B cell (primary cell): ENCODE results near the gene TRPM8. TPM values are rescaled to one million over a fixed set of nuclear protein-coding genes. Genes with fewer than 3 reads are reported as not detected.

ENCODE experiments used
- ATAC-seq: fragments of 200-7000 bp; cut with Tn5 transposase; one replicate; pipeline ENCODE4 v1.10.0; 2021; ENCODE audit warnings: low read depth, mild to moderate bottlenecking, moderate number of reproducible peaks, moderate library complexity
- CTCF ChIA-PET: fragments of 350-600 bp; sonication (Branson Sonifier 250); formaldehyde crosslinking; loops from one replicate; lab custom pipeline; 2021; ENCODE audit warnings: antibody characterized with exemption, inconsistent platforms; lab: Charles Lee
- POLR2A ChIA-PET: fragments of 350-600 bp; sonication (Branson Sonifier 250); formaldehyde crosslinking; loops from one replicate; lab custom pipeline; 2021; ENCODE audit warnings: antibody characterized with exemption; lab: Charles Lee
- DNase-seq: peaks from one replicate; pipeline ENCODE4 v3.0.0; 2013
- H2AFZ ChIP-seq: 2 replicates; pipeline ENCODE4 v1.6.1; 2012; ENCODE audit warnings: mild to moderate bottlenecking, low read depth, low read length; ENCODE audit not compliant: insufficient read depth, poor library complexity, severe bottlenecking
- H3K27ac ChIP-seq, 2 donors: 1 replicate in 1 of 2; 2 replicates in 1 of 2; pipeline ENCODE4 v1.5.1; 2012 to 2013; ENCODE audit warnings: low read length in 2 of 2, mild to moderate bottlenecking in 2 of 2, moderate library complexity in 1 of 2
- H3K27me3 ChIP-seq, 4 experiments: fragments of 200-600 bp in 1 of 4; sonication (generic) in 1 of 4; replicated peaks in 1 of 4; 1 replicate in 2 of 4; 2 replicates in 2 of 4; pipeline versions ENCODE4 v1.6.1 to v1.7.0; 2013 to 2016; ENCODE audit warnings: low read length in 3 of 4, mild to moderate bottlenecking in 2 of 4, mixed read lengths in 1 of 4, moderate library complexity in 1 of 4; ENCODE audit not compliant: insufficient read depth in 4 of 4, control insufficient read depth in 3 of 4; ENCODE audit errors: control extremely low read depth in 1 of 4
- H3K36me3 ChIP-seq, 2 experiments: replicated peaks in 1 of 2; 1 replicate in 1 of 2; 2 replicates in 1 of 2; pipeline versions ENCODE4 v1.6.1 to v1.7.1; 2013; ENCODE audit warnings: low read length in 1 of 2; ENCODE audit not compliant: insufficient read depth in 2 of 2, control insufficient read depth in 1 of 2; ENCODE audit errors: control extremely low read depth in 1 of 2, extremely low read depth in 1 of 2
- H3K4me1 ChIP-seq, 2 donors: fragments of 200-600 bp in 1 of 2; sonication (generic) in 1 of 2; 1 replicate in 1 of 2; 2 replicates in 1 of 2; pipeline versions ENCODE4 v1.5.1 to v1.6.1; 2013 to 2017; ENCODE audit warnings: low read length in 2 of 2; ENCODE audit not compliant: control insufficient read depth in 2 of 2, insufficient read depth in 2 of 2
- H3K4me2 ChIP-seq: replicated peaks from 2 replicates; pipeline ENCODE3; 2012; ENCODE audit warnings: mild to moderate bottlenecking, low read depth, low read length; ENCODE audit not compliant: poor library complexity, severe bottlenecking
- H3K4me3 ChIP-seq, 5 experiments: fragments of 200-600 bp in 1 of 5; sonication (generic) in 1 of 5; 1 replicate in 3 of 5; 2 replicates in 2 of 5; pipeline versions ENCODE4 v1.5.1 to v1.7.0; 2011 to 2016; ENCODE audit warnings: low read length in 4 of 5, mild to moderate bottlenecking in 4 of 5, low read depth in 2 of 5, control low read depth in 1 of 5, moderate library complexity in 1 of 5; ENCODE audit not compliant: insufficient read depth in 1 of 5; ENCODE audit errors: control extremely low read depth in 1 of 5, extremely low read depth in 1 of 5
- H3K79me2 ChIP-seq: fragments of 200-600 bp; sonication (generic); one replicate; pipeline ENCODE4 v1.6.0; 2016; ENCODE audit warnings: low read length; ENCODE audit not compliant: control insufficient read depth, insufficient read depth
- H3K9ac ChIP-seq: fragments of 200-600 bp; sonication (generic); 2 replicates; pipeline ENCODE4 v1.6.1; 2017; ENCODE audit warnings: mild to moderate bottlenecking, low read length, moderate library complexity
- H3K9me3 ChIP-seq, 3 donors: one replicate each; pipeline versions ENCODE4 v1.6.1 to v1.7.1; 2013; ENCODE audit warnings: low read length in 2 of 3; ENCODE audit not compliant: control insufficient read depth in 2 of 3, insufficient read depth in 1 of 3; ENCODE audit errors: control extremely low read depth in 1 of 3
- H4K20me1 ChIP-seq: 2 replicates; pipeline ENCODE4 v1.6.0; 2012; ENCODE audit warnings: mild to moderate bottlenecking, low read length; ENCODE audit not compliant: insufficient read depth, control insufficient read depth, poor library complexity, severe bottlenecking
- H3K27ac Mint-ChIP-seq: one replicate; pipeline ENCODE4 v1.8.0; 2021; ENCODE audit warnings: mixed read lengths
- H3K27me3 Mint-ChIP-seq: one replicate; pipeline ENCODE4 v1.8.0; 2021; ENCODE audit warnings: mixed read lengths
- H3K4me1 Mint-ChIP-seq: one replicate; pipeline ENCODE4 v1.8.0; 2021; ENCODE audit warnings: mixed read lengths
- H3K4me3 Mint-ChIP-seq: one replicate; pipeline ENCODE4 v1.8.0; 2021; ENCODE audit warnings: mixed read lengths
- H3K9me3 Mint-ChIP-seq: one replicate; pipeline ENCODE4 v1.8.0; 2022; ENCODE audit warnings: mixed read lengths; ENCODE audit not compliant: insufficient read depth
- CTCF ChIP-seq: fragments of 200-600 bp; IDR thresholded peaks from one replicate; pipeline ENCODE4 v1.8.0; 2022; ENCODE audit warnings: antibody characterized with exemption, mild to moderate bottlenecking
- EZH2 ChIP-seq: IDR thresholded peaks from 2 replicates; pipeline ENCODE4 v1.6.1; 2012; ENCODE audit warnings: borderline replicate concordance, low read depth, mild to moderate bottlenecking, moderate library complexity, low read length; ENCODE audit not compliant: insufficient read depth, poor library complexity, severe bottlenecking
- WGBS: methylation state at CpG from one replicate; pipeline ENCODE4 v1.1.5; 2013; ENCODE audit warnings: missing lambda C conversion rate; ENCODE audit not compliant: insufficient coverage; 5-methylcytosine and 5-hydroxymethylcytosine counted together
- intact Hi-C: fragments of 100-400 bp; cut with micrococcal nuclease; formaldehyde crosslinking; loops from one replicate; pipeline ENCODE4 v1.10.0; 2022
- polyA plus RNA-seq: library from polyadenylated mRNA; depleted of rRNA; stranded (reverse); fragments of >200 nt; gene quantifications from 2 replicates; pipeline ENCODE4 v1.2.3, GENCODE V29; 2012
- total RNA-seq, 2 donors: library from RNA; stranded (reverse); fragments of 120-200 nt in 1 of 2; gene quantifications; 1 replicate in 1 of 2; 2 replicates in 1 of 2; pipeline versions ENCODE4 v1.2.3 to v1.2.4, GENCODE V29; 2013 to 2022

Gene TRPM8
- total and polyA plus RNA-seq, 2 donors (not counting 1 experiment from before 2014, with no cell fraction given): not detected

DNA sequence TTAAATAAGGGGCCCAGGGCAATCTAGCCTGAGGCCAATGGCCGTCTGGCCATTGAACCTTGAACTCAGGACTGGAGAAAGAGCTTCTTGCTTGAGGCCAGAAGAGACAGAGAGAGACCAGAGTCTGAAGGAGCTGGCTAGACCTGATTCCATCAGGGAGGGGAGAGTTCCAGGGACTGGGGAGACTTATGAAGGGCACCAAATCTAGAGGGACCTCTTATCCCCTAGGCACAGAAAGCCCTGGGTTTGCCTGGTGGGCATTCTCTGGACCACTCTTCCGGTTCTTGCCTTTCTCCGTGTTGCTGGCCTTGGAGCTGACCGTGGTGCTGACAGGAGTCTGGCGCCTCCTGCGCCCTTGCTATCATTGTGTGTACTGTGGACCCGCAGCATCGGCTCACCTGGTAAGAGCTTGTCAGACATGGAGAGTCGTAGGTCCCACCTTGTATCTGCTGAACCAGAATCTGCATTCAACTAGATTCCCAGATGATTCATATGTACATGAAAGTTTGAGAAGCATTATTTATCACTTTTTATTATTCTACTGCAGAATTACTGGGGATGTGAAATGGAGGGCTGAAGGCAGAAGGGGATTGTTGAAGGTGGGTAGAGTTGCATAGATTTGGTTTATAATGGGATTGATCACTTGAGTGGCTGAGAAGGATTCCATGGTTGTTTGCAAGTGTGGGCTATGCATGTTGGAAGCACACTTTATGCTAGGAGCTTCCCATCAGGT, 4.3 kb upstream of the TRPM8 start:
- ChIA-PET POLR2A (no interaction called here), CTCF (no interaction called here)
- no peak for DNase-seq
- Histone ChIP-seq H3K4me2 (no peak overlapping the region), H2AFZ (no peak overlapping the region), H3K36me3 (no peaks in the 10 kb centered on the region), H4K20me1 (no peaks in the 10 kb centered on the region), H3K27ac (no peak overlapping the region), H3K9ac (no peak overlapping the region), H3K9me3 (peaks cover 0 to 6% (median 0%) of the 10 kb centered on the region in 3 donors), H3K4me3 (no peak overlapping the region), H3K4me1 (no peaks in the 10 kb centered on the region), H3K79me2 (no peaks in the 10 kb centered on the region), H3K27me3 (peaks cover 0 to 5% (median 4%) of the 10 kb centered on the region in 4 experiments)
- intact Hi-C loops: no loop called here
- Mint-ChIP-seq H3K4me1 (no peaks in the 10 kb centered on the region), H3K4me3 (no peak overlapping the region), H3K9me3 (no peaks in the 10 kb centered on the region), H3K27ac (no peak overlapping the region), H3K27me3 (peaks cover 36% of the 10 kb centered on the region)
- TF ChIP-seq CTCF (no peak), EZH2 (no peak)
- WGBS: 25% methylated on average over 9 of the region's 9 CpGs
- no peak for ATAC-seq

DNA sequence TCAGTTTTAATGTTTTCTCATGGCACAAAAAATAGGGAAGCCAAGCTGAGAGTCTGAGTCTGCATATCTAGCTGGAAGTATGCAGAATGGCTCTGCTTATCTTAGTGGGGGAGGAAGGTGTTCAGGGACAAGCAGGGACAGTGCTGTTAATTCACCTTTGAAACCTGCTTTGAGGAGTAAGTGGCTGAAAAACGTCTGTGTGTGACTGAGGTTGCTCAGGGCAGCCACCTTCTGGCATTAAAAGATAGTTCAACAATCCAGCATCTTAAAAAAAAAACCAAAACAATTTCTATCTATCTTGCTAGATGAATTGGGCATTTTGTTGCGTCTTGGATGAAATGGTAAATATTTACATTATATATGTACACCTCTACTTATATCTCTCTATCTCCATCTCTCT, 2.0 kb upstream of the TRPM8 start:
- Histone ChIP-seq H3K4me1 (no peaks in the 10 kb centered on the region), H3K9ac (no peak overlapping the region), H3K4me3 (no peak overlapping the region), H4K20me1 (no peaks in the 10 kb centered on the region), H3K27me3 (peaks cover 0 to 6% (median 3%) of the 10 kb centered on the region in 4 experiments), H2AFZ (no peak overlapping the region), H3K27ac (no peak overlapping the region), H3K9me3 (peaks cover 0 to 6% (median 0%) of the 10 kb centered on the region in 3 donors), H3K4me2 (no peak overlapping the region), H3K36me3 (no peaks in the 10 kb centered on the region), H3K79me2 (no peaks in the 10 kb centered on the region)
- POLR2A ChIA-PET: no interaction called here
- Mint-ChIP-seq H3K4me1 (no peaks in the 10 kb centered on the region), H3K4me3 (no peak overlapping the region), H3K9me3 (no peaks in the 10 kb centered on the region), H3K27me3 (peaks cover 37% of the 10 kb centered on the region), H3K27ac (no peak overlapping the region)
- TF ChIP-seq CTCF (no peak), EZH2 (no peak)
- intact Hi-C loops: no loop called here
- CTCF ChIA-PET: no interaction called here
- DNase-seq (no peak), ATAC-seq (no peak)
- no CpG with 5 or more reads among the region's 2 CpGs for WGBS
